HepG2 (cell line): ENCODE results near the gene SLC16A3. TPM values are rescaled to one million over a fixed set of nuclear protein-coding genes. Genes with fewer than 3 reads are reported as not detected.

Experiments used
- ARHGAP35 ChIP-seq: sonication (generic); formaldehyde crosslinking; IDR thresholded peaks from 2 replicates; pipeline ENCODE4 v1.9.0; 2022; ENCODE audit warnings: mild to moderate bottlenecking, inconsistent platforms, moderate library complexity, missing genetic modification reagents, borderline replicate concordance
- ATAD3A ChIP-seq: sonication (generic); formaldehyde crosslinking; IDR thresholded peaks from 2 replicates; pipeline ENCODE4 v1.4.0; 2020; ENCODE audit warnings: missing genetic modification reagents
- FIP1L1 ChIP-seq: fragments of 200-400 bp; formaldehyde crosslinking; IDR thresholded peaks from 2 replicates; pipeline ENCODE4 v1.6.1; 2018; ENCODE audit warnings: low read depth, mild to moderate bottlenecking, low read length, moderate library complexity, borderline replicate concordance; ENCODE audit not compliant: insufficient read depth
- MAF1 ChIP-seq: sonication (generic); formaldehyde crosslinking; IDR thresholded peaks from 2 replicates; pipeline ENCODE4 v1.5.0; 2020; ENCODE audit warnings: missing genetic modification reagents, borderline replicate concordance
- MEIS1 ChIP-seq: sonication (generic); formaldehyde crosslinking; IDR thresholded peaks from 2 replicates; pipeline ENCODE4 v1.9.0; 2021; ENCODE audit warnings: mild to moderate bottlenecking, missing genetic modification reagents, moderate library complexity, borderline replicate concordance
- NFKB2 ChIP-seq: sonication (generic); formaldehyde crosslinking; IDR thresholded peaks from 2 replicates; pipeline ENCODE4 v1.4.0; 2020; ENCODE audit warnings: missing genetic modification reagents, borderline replicate concordance
- PHF21A ChIP-seq: sonication (generic); formaldehyde crosslinking; IDR thresholded peaks from 2 replicates; pipeline ENCODE4 v1.5.0; 2020; ENCODE audit warnings: mild to moderate bottlenecking, missing genetic modification reagents
- TCF7 ChIP-seq: sonication (generic); IDR thresholded peaks from 2 replicates; pipeline ENCODE4 v1.6.1; 2016; ENCODE audit warnings: antibody characterized with exemption, low read depth
- TCF7L2 ChIP-seq: IDR thresholded peaks from 2 replicates; pipeline ENCODE4 v1.6.1; 2011; ENCODE audit warnings: mild to moderate bottlenecking, low read depth, low read length, moderate library complexity
- WIZ ChIP-seq: sonication (generic); formaldehyde crosslinking; IDR thresholded peaks from 2 replicates; pipeline ENCODE4 v1.5.1; 2020; ENCODE audit warnings: mild to moderate bottlenecking, missing genetic modification reagents
- ZBTB34 ChIP-seq: sonication (generic); formaldehyde crosslinking; IDR thresholded peaks from 2 replicates; pipeline ENCODE4 v1.8.0; 2022; ENCODE audit warnings: mild to moderate bottlenecking, missing genetic modification reagents
- ZNF414 ChIP-seq: sonication (generic); formaldehyde crosslinking; IDR thresholded peaks from 2 replicates; pipeline ENCODE4 v1.5.0; 2020; ENCODE audit warnings: missing genetic modification reagents
- ZNF550 ChIP-seq: sonication (generic); formaldehyde crosslinking; IDR thresholded peaks from 2 replicates; pipeline ENCODE4 v1.4.0; 2020; ENCODE audit warnings: mild to moderate bottlenecking, missing genetic modification reagents, borderline replicate concordance
- ZNF614 ChIP-seq: IDR thresholded peaks from 2 replicates; pipeline ENCODE4 v1.6.1; 2018; ENCODE audit warnings: missing biosample characterization, missing genetic modification reagents, inconsistent platforms, borderline replicate concordance
- ZNF616 ChIP-seq: sonication (generic); formaldehyde crosslinking; IDR thresholded peaks from 2 replicates; pipeline ENCODE4 v1.5.0; 2020; ENCODE audit warnings: low read depth, mild to moderate bottlenecking, missing genetic modification reagents
- ZNF841 ChIP-seq: sonication (generic); formaldehyde crosslinking; IDR thresholded peaks from 2 replicates; pipeline ENCODE4 v1.8.1; 2023; ENCODE audit warnings: missing genetic modification reagents, borderline replicate concordance
- ZSCAN31 ChIP-seq: sonication (generic); formaldehyde crosslinking; IDR thresholded peaks from 2 replicates; pipeline ENCODE4 v1.5.0; 2020; ENCODE audit warnings: low read depth, mild to moderate bottlenecking, missing genetic modification reagents
- polyA plus RNA-seq, 8 experiments: library from polyadenylated mRNA; depleted of rRNA in 3 of 8; stranded (reverse) in 7 of 8; unstranded in 1 of 8; fragments of >200 nt; fragmentation: Illumina TruSeq in 4 of 8; extraction: Trizol in 4 of 8; gene quantifications; 2 replicates each; pipeline versions ENCODE4 v1.2.1 to v1.2.3, GENCODE V29; 2011 to 2016; ENCODE audit warnings: low read depth in 4 of 8, missing spikeins in 1 of 8, mixed read lengths in 1 of 8; ENCODE audit not compliant: insufficient read depth in 1 of 8
- total RNA-seq, 5 experiments: library from RNA; depleted of rRNA; stranded (reverse); fragments of >200 nt; fragmentation: Illumina TruSeq; extraction: Trizol; gene quantifications; 2 replicates each; pipeline ENCODE4 v1.2.3, GENCODE V29; 2016; ENCODE audit warnings: low read depth in 1 of 5
- TF ChIP-seq, protein P1 (sequence below): sonication (generic); formaldehyde crosslinking; IDR thresholded peaks from 2 replicates; pipeline ENCODE4 v1.5.1; 2020; ENCODE audit warnings: mild to moderate bottlenecking, missing genetic modification reagents, borderline replicate concordance
- TF ChIP-seq, protein P2 (sequence below): sonication (generic); formaldehyde crosslinking; IDR thresholded peaks from 2 replicates; pipeline ENCODE4 v1.4.0; 2020; ENCODE audit warnings: mild to moderate bottlenecking, missing genetic modification reagents

SLC16A3 gene
- total and polyA plus RNA-seq, 2 of the 13 experiments (the other 11 are each of a cell fraction or from before 2014, with no cell fraction given): 242 to 349 TPM

DNA sequence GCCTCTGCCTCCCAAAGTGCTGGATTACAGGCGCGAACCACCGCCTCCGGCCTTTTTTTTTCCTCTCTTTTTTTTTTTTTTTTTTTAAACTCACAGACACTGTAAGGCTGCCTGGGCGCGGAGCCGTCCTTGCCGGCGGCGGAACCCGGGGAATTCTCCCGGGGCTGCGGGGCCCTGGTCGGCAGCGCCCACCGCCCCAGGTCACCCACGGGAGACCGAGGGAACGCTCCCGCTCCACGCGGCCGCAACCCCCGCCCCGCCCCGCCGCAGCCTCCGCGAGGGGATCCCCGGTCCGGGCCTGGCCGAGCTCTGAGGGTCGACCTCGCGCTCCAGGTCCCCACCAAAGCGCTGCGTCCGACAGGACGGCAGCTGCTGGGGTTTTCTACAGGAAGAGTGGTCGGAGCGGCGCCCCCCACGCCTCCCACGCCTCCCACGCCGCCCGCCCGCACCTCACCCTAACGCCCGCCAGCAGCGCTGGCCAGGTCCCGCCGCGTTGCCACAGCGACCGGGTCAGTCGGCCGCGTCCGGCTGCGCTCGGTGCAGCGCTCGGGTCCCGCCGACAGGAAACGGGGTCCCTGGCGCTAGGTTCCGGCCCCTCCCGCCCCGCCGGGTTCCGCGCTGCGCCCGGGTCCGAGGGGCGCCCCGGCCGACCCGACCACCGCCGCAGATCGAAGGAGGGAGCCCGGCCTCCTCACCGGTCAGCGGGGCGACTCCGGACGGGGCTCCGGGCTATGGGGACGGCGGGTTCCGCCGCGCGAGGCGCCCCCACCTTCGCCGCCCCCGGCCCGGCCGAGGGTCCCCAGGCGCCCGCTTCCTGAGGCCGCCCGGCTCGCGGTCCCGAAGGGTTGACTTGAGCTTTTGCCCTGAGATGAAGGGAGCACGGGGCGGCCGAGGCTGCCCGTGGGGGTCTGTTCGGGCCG, 16.3 kb upstream of the SLC16A3 start, which contains the start of gene CCDC57 (continued):
- TF ChIP-seq ZBTB34 (CRISPR knock-in tag) (peak; percentile 67; the same call in 1 of the 2 replicates), MAF1 (CRISPR knock-in tag) (no peak; the same call in 1 of the 2 replicates), ZSCAN31 (peak; percentile 84), ZNF614 (CRISPR knock-in tag) (peak; percentile 40; the same call in 1 of the 2 replicates), TCF7 (no peak), ZNF550 (no peak), ZNF616 (CRISPR knock-in tag) (no peak; the same call in 1 of the 2 replicates), MEIS1 (no peak; the same call in 1 of the 2 replicates), ZNF414 (no peak), ATAD3A (CRISPR knock-in tag) (no peak), ZNF841 (CRISPR knock-in tag) (no peak), PHF21A (CRISPR knock-in tag) (peak; percentile 90), FIP1L1 (0 out of 2 replicates have a peak, but pooled peaks have one; percentile 76), WIZ (CRISPR knock-in tag) (no peak), NFKB2 (CRISPR knock-in tag) (peak; percentile 18; the same call in 1 of the 2 replicates), ARHGAP35 (CRISPR knock-in tag) (no peak), TCF7L2 (no peak)
- TF ChIP-seq, protein P1, sequence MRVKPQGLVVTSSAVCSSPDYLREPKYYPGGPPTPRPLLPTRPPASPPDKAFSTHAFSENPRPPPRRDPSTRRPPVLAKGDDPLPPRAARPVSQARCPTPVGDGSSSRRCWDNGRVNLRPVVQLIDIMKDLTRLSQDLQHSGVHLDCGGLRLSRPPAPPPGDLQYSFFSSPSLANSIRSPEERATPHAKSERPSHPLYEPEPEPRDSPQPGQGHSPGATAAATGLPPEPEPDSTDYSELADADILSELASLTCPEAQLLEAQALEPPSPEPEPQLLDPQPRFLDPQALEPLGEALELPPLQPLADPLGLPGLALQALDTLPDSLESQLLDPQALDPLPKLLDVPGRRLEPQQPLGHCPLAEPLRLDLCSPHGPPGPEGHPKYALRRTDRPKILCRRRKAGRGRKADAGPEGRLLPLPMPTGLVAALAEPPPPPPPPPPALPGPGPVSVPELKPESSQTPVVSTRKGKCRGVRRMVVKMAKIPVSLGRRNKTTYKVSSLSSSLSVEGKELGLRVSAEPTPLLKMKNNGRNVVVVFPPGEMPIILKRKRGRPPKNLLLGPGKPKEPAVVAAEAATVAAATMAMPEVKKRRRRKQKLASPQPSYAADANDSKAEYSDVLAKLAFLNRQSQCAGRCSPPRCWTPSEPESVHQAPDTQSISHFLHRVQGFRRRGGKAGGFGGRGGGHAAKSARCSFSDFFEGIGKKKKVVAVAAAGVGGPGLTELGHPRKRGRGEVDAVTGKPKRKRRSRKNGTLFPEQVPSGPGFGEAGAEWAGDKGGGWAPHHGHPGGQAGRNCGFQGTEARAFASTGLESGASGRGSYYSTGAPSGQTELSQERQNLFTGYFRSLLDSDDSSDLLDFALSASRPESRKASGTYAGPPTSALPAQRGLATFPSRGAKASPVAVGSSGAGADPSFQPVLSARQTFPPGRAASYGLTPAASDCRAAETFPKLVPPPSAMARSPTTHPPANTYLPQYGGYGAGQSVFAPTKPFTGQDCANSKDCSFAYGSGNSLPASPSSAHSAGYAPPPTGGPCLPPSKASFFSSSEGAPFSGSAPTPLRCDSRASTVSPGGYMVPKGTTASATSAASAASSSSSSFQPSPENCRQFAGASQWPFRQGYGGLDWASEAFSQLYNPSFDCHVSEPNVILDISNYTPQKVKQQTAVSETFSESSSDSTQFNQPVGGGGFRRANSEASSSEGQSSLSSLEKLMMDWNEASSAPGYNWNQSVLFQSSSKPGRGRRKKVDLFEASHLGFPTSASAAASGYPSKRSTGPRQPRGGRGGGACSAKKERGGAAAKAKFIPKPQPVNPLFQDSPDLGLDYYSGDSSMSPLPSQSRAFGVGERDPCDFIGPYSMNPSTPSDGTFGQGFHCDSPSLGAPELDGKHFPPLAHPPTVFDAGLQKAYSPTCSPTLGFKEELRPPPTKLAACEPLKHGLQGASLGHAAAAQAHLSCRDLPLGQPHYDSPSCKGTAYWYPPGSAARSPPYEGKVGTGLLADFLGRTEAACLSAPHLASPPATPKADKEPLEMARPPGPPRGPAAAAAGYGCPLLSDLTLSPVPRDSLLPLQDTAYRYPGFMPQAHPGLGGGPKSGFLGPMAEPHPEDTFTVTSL (CRISPR knock-in tag): 0 out of 2 replicates have a peak, but pooled peaks have one; percentile 38
- TF ChIP-seq, protein P2, sequence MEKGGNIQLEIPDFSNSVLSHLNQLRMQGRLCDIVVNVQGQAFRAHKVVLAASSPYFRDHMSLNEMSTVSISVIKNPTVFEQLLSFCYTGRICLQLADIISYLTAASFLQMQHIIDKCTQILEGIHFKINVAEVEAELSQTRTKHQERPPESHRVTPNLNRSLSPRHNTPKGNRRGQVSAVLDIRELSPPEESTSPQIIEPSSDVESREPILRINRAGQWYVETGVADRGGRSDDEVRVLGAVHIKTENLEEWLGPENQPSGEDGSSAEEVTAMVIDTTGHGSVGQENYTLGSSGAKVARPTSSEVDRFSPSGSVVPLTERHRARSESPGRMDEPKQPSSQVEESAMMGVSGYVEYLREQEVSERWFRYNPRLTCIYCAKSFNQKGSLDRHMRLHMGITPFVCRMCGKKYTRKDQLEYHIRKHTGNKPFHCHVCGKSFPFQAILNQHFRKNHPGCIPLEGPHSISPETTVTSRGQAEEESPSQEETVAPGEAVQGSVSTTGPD (CRISPR knock-in tag): no peak
